ENCODE measurements around the gene ARHGEF28.

ARHGEF28 gene

DNA sequence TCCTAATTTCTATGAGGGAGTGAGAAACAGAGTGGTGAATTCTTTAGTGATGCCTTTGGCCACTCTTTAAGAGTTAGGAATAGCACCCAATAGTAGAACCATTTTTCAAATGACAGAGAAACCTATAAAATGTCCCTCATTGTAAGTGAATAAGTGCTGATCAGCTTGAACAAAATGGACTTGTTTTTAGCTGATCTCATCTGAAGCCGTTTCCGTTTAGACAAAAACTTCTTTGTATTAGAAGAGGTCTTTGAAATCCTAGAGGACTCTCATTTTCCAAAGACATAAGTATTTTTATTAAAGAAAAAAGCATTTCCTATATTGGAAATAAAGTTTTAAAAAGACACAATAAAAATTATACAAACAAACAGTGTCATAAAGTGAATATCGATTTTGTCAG, 273.9 kb downstream of the ARHGEF28 start:
- DNase-seq (ENCODE audit: low read depth, low spot score) = no peak

DNA sequence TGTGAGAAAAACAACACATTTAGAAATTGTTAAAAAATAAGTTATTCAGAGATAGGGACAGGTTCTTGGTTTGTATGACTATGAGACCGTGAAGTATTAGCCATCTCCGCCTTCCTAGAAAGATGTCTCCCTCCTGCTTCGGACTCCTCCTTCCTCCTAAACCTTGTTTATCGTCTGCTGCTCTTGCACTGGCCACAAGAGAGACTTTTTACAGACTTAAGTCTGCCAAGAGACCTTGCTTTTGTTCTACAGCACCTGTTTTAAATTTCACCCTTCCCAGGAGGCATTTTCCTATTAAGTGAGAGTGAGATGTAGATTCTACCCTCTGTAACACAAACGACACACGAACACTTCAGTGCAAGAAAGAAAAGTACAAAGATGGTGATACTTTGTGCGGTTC, 274.6 kb downstream of the ARHGEF28 start:
- no peak for DNase-seq (ENCODE audit: low read depth, low spot score)

DNA sequence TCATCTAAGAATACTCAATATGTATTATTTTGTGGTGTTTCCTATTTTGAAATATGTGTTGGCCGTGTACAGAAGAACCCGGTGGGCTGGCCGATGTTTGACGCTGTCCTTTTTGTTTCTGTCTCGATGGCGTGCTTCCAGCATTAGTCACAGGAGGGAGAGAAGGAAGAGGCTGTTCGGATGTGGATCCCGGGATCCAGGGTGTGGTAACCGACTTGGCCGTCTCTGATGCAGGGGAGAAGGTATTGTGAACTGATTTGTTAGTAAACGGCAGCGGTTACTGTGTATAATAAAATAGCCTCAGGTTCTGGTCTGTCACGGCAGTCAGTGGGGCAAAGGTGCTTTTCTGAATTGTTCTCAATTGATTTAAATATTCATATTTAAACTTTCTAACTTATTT, 275.0 kb downstream of the ARHGEF28 start:
- DNase-seq (ENCODE audit: low read depth, low spot score) = no peak

DNA sequence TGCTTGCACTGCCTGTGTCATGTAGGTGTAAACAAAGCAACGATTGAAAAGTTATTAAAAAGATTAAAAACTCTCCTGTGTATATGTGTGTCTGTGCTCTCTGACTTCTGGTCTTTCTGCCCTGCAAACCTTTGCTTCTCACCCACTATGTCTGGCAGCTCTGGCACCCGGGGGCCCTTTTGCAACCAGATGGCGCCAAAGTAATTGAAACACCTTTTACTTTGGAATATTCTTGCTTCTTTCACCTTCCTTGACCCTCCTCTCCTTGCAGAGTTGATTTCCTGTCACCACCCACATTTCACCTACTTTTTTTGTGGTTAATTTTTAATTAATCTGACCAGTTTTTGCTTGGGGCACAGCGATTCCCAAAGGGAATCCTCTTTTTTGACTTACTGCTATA, 275.5 kb downstream of the ARHGEF28 start:
- no peak for DNase-seq (ENCODE audit: low read depth, low spot score)

DNA sequence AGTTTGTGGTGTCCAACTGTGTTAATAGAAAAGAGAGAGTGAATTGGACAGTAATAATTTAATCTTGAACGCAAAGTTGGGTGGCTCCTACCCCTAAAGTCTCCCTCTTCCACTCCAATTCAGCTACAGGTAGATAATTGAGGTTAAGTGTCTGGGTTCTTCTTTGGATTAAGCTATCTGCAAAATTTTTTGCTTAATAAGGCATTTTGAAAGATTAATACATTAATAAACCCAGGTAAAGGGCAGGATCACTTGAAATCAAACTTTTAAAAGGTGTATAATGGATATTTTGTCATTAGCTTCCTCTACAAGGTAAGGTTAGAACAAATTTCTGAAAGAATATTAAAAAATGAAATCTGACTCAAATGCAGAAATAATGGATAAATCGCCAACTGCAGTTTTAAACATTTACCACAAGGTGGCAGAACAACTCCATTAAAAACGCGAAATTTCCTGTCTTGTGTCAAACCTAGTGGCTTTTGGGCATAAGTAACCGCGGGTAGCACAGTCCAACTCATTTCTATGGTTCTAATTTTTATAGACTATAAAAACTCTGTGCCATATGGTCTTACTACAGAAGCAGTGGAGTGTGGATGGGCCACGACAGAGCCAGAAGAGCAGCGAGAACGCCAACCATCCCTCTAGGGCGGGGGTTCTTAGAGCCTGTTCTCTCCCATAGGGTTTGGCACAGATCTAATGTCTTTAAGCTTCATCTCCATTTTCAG, 276.5 kb downstream of the ARHGEF28 start:
- no peak for DNase-seq (ENCODE audit: low read depth, low spot score)

DNA sequence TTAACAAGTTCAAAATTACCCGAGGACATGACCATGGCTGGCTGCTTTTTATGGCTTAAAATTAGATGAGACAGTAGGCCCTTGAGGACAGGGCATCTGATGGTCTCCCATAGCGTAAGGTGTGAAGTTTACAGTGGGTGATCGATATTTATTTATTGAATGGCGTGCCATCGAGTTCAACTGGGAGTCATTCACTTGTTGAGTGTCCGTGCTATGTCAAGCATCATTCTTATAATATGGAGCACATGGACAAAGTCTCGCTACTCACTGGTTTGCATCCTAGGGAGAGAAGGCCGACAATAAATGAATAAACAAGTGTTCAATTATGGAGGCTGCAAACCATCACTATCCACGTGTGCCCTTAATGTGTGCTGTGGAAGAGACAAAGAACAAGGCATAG, 277.2 kb downstream of the ARHGEF28 start:
- DNase-seq (ENCODE audit: low read depth, low spot score) = no peak

DNA sequence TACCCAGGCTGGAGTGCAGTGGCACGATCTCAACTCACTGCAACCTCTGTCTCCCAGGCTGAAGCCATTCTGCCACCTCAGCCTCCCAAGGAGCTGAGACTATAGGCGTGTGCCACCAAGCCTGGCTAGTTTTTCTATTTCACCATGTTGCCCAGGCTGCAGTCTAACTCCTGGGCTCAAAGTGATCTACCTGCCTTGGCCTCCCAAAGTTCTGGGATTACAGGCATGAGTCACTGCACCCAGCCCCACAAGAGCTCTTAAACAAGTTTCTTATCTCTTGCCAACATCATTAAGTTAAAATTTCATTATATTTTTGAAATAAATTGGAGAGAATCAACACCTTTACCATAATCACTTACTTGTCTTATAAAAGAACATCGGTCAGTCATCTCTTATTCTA, 280.3 kb downstream of the ARHGEF28 start:
- no peak for DNase-seq (ENCODE audit: low read depth, low spot score)

DNA sequence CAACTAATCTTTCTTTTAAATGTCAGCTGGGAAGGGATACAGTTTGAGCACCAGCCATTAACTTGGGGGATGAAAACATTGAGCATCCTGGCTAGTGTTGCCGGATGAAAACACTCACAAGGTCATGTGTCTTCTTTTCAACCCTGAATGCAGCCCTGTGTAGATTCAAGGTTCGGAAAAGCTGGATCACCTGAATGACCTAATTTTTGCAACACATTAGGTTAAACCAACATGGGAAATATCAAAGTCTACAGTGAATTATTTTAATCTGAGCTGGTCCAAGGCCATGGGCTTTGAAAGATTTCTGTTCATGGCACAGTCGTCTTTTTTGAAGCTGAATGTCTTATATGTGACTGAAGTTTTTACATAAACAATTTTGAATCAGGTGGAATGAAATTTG, 281.2 kb downstream of the ARHGEF28 start:
- DNase-seq (ENCODE audit: low read depth, low spot score) = no peak

DNA sequence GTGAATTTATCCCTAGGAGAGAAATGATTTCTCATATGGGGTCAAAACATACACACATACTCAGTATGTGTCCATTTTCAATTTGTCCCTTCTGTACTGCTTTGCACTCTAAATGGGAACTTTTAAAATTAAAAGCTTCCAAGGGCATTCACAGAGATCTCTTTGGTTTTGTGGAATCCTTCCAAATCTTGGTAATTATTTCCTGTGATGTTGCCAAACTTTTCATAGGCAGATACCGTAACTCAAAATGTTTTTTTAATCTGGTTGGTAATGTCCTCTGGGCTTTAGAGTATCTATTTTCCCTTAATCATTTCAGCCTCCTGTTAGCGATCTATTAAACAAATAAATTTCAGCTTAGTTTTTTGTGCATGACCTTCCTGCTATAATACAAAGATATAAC, 282.4 kb downstream of the ARHGEF28 start:
- no peak for DNase-seq (ENCODE audit: low read depth, low spot score)

DNA sequence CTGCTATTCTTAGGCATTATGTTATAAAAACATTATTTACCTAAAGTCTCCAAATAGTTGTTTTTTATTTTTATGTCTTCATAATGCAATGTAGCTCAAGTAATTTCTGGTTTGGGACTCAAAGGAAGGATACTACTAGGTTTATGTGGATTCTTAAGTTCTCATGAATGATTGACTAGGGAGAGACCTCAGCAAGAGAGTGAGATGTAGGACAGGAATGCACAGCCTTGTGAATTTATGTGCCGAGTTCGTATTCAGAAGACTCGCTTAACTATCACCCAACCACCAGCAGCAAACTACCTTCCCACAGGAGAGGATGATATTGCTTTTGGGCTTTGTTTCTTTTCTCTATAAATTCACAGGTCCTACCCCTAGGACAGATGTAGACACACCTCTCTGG, 282.9 kb downstream of the ARHGEF28 start:
- DNase-seq (ENCODE audit: low read depth, low spot score) = no peak

DNA sequence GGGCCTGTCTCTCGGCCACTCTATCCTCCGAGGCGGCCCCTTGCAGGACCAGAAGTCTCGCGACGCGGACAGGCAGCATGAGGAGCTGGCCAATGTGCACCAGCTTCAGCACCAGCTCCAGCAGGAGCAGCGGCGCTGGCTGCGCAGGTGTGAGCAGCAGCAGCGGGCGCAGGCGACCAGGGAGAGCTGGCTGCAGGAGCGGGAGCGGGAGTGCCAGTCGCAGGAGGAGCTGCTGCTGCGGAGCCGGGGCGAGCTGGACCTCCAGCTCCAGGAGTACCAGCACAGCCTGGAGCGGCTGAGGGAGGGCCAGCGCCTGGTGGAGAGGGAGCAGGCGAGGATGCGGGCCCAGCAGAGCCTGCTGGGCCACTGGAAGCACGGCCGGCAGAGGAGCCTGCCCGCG, 283.5 kb downstream of the ARHGEF28 start:
- no peak for DNase-seq (ENCODE audit: low read depth, low spot score)

DNA sequence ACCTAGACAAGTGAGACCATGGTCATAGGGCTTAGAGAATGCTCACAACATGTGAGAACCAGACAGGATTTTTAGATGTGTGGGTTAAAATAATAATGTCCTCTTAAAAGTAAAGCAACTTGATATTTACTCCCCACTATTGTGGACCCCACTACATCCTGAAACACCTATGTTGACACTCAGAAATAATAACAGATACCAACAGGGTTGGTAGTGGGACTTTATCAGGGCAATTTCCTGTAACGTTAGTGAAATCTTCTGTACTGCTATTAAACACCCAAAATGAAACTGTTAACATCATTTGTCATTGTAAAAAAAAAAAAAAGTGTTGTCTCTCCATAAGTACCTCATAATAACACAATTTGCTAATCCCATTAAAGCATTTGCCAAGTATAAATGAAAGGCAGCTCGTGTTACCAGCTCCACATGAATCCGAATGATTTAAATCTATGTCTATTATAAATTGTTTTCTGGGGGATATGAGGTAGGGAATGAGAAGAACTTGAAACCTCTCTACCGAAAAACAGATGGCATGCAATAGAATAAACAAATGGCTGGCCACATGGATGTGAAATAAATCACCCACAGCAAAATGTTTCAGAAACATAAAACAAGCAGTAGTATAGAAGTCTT, 285.9 kb downstream of the ARHGEF28 start:
- DNase-seq (ENCODE audit: low read depth, low spot score) = no peak

DNA sequence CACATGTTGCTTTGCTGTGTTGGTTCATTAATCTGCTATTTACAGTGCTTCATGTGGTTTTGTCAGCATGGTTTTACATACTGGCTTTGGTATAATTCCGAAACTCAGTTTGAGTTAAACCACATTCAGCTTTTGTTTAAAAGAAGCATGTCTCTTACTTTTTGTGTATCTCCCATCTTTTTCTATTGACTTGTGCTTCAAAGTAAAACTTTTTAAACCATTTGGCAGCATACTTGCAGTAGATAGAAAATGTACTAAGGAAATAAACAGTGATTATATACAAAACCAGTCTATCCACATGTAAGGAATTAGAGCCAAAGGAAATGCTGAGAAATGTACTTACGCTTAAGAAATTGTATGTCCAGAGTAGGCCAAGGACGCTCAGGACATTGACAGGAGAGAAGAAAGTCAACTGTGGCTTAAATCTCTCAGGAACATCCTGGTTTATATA, 286.9 kb downstream of the ARHGEF28 start:
- DNase-seq (ENCODE audit: low read depth, low spot score) = no peak

DNA sequence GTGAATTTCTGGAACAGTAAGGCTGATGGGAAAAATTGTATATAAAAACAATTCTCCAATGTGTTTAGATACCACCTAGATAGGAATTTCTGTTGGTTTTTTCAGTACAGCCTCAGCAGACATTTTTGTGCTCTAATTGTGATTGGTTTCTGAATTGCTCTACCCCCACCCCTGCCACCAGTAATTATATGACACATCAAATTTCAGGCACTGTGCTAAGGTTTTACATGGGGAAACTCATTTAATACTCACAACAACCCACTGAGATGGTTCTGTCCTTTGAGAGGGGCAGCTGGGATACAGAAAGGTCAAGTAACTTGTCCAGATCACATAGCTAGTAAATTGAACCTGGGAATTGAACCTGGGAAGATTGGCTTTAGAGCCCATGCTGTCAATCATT, 288.0 kb downstream of the ARHGEF28 start:
- no peak for DNase-seq (ENCODE audit: low read depth, low spot score)

DNA sequence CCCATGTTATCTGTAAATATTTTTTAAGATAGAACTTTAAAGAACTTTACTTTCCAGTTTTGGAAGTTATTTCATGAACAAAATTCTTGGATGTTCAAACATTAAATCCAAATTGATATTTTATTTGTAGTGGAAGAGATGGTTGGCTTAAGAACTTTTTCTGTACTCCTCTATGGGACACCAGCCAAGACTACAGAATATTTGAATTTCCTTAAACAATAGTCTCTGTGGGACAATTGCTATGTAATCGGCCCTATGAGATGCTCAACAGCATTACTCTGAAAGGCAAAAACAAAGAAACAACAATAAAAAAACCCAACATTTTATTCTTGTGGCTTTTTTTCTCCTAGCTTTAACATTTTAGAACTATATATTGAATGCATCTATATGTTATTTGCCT, 289.3 kb downstream of the ARHGEF28 start:
- DNase-seq (ENCODE audit: low read depth, low spot score) = no peak

DNA sequence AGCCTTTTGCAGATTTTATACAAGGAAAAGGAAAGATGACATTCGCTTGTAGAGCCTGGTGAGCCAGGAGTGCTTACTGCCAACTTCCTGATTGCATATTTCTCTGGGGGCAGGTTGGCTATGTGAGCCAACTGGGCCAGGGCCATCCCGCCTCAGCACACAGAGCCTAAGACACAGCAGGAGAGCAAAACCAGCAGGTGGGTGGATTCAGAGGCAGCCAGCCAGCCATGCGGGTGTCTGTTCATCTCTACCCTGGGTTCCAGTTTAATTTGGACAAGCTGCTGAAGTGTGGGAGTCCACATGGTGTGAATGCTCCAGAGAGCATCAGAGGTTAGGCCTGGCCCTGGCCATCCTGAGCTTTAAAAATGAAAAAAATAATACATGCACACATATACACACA, 291.4 kb downstream of the ARHGEF28 start:
- no peak for DNase-seq (ENCODE audit: low read depth, low spot score)

DNA sequence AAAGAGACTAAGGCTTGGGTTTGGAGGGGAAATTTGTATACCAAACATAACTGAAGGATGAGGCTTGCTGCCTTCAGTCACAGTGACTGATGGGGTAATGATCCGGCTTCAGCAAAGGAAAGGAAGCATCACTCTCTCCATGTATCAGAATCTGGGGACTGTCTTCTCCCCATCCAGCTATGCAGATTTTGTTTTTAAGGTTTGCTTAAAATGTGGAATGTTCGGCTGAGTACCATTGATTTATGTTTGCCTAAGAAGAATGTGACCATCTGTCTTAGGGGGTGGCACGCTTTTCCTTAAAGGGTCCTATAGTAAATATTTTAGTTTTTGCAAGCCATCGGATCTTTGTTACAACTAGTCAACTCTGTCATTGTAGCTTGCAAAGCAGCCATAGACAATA, 291.9 kb downstream of the ARHGEF28 start:
- DNase-seq (ENCODE audit: low read depth, low spot score) = no peak

DNA sequence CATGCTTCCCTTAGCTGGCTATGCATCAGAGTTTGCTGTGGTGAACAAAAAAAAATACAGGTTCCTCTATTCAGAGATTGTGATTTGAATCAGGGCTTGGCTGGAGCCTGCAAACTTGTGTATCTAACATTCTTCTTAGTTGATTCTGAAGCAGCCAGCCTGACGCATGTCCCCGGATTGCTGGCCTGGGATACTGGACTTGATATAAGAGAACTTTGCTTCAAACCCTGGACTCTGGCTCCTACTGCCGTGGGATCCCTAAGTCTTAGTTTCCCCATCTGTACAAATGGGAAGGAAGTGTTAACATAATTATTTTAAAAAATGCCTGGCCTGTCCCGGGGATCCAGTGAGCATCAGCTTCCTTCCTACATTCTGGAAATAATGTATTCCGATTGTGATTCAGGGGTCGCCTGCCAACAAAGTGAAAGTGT, 292.8 kb downstream of the ARHGEF28 start:
- DNase-seq (ENCODE audit: low read depth, low spot score) = no peak

DNA sequence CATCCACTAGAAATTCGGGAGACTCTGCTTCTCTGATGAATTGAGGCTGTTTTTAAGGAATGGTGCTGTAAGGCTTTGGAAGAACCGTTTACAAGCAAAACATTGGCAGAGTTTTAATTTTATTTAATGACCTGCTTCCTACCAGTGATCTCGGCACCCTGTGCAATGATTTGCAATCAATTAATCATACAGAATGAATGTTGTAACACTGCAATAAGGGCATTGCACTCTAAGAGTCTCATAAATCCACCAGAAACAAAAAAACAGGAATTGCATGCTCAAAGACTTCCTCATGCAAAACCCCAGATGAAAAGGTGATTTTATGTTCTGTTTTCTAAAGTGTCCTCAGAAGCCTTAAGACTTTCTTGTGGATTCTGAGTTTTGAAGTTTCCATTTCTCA, 295.7 kb downstream of the ARHGEF28 start:
- DNase-seq (ENCODE audit: low read depth, low spot score) = no peak

DNA sequence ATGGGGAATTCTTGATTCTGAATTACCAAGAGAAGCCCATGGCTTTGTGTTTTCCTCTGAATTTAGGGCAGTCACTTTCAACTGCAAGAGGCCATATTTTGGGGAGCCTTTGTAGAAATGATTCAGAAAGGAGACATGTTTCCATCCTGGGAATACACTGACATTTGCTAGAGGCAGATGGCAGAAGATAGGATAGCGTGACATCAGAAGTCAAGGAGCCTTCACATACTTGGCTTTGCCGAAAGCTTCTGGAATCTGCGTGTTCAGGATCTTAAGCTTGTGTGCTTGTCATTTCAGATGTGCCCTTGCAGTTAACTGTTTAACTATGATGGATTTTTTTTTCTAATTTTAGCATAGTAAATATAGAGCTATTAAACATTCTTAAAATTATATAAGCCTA, 296.2 kb downstream of the ARHGEF28 start:
- DNase-seq (ENCODE audit: low read depth, low spot score) = no peak

DNA sequence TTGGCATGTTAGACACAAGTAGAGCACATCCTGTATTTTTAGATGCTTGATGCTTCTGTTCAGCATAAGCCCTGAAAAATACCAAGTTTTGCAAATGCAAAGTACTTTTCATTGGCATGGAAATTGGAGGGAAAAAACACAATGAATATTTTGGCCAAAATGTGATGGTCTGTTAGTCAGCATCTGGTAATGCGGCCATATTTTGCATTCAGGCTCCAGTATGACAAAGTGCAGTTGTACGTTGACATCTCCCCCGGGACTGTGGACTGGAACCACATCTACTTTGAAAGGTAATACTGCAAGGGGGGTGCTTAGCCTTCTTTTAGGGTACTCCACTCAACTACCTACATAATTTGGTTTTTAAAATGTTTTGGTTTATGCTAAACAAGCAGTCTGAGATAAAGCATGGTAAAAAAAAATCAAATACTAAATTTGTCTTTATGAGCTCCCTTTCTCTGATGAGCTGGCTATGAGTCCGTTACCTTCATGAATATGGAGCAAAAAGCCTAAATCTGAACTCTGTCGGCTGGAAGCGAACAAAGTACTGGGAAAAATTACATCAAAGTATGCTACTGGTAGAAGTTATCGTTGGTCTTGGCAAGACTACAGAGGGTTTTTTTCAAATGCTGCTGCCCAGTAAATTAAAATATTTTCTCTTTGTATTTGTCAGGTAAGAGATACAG, 297.0 kb downstream of the ARHGEF28 start:
- DNase-seq (ENCODE audit: low read depth, low spot score) = no peak

DNA sequence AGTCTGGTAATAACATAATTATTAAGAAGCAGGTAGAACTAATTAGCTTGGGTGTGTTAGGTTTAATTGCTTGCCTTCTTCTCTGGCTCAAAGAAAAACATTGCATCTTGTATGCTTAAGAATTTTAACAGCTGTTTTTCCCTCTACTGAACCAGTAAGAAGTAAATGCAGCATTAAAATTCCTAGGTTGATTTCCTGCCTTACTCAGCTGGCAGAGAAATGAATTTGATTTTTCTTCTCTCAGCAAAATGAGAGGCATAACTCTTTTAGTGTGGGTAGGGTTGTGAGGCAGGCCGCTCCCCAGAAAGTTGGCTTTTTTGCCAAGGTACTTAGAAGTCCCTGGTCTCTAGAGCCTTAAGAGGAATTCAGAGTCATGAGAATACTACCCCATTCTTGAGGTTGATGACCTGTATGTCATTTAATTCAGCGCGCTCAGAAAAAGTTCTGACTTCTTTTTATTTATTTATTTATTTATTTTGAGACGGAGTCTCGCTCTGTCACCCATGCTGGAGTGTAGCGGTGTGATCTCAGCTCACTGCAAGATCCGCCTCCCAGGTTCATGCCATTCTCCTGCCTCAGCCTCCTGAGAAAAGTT, 302.6 kb downstream of the ARHGEF28 start:
- DNase-seq (ENCODE audit: low read depth, low spot score) = no peak

DNA sequence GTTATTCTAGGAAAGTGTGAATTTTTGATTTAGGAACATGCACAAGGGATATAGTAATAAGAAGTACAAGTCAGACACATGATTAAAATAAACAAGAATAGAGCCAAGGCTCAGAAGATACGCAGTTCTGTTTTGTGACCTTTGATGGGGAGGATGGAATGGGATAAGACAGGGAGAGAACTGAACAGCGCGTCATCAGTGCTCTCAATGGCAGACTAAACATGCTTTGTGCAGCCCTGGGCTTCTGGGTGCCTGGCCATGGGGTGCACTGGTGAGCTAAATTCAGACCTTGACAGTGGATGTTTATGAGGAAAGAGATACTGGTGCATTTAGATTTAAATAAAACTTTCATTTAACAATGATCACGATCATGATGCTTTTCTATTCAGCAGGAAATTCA, 309.7 kb downstream of the ARHGEF28 start:
- no peak for DNase-seq (ENCODE audit: low read depth, low spot score)
